CD14-positive monocyte (primary cell): Measurements from ENCODE around the gene EIF4ENIF1. TPM values are rescaled to one million over a fixed set of nuclear protein-coding genes. Genes with fewer than 3 reads are reported as not detected.

Source experiments
- DNase-seq, 3 donors: peaks; one replicate each; pipeline ENCODE4 v3.0.0-alpha.2; 2011 to 2022
- H2AFZ ChIP-seq: 2 replicates; pipeline ENCODE4 v1.6.0; 2012; ENCODE audit warnings: mild to moderate bottlenecking, low read depth, low read length, inconsistent platforms; ENCODE audit not compliant: insufficient read depth, poor library complexity, severe bottlenecking
- H3K27ac ChIP-seq, 2 donors: 1 replicate in 1 of 2; 2 replicates in 1 of 2; pipeline ENCODE4 v1.5.1; 2012 to 2013; ENCODE audit warnings: low read length in 2 of 2, control low read depth in 1 of 2, inconsistent platforms in 1 of 2, low read depth in 1 of 2, mild to moderate bottlenecking in 1 of 2
- H3K27me3 ChIP-seq, 2 donors: one replicate each; pipeline versions ENCODE4 v1.6.0 to v1.6.1; 2011 to 2013; ENCODE audit warnings: low read length in 2 of 2; ENCODE audit not compliant: control insufficient read depth in 2 of 2, insufficient read depth in 2 of 2
- H3K36me3 ChIP-seq, 2 donors: replicated peaks in 1 of 2; 1 replicate in 1 of 2; 2 replicates in 1 of 2; pipeline versions ENCODE4 v1.5.1 to v1.6.1; 2012 to 2013; ENCODE audit warnings: low read length in 2 of 2, control low read depth in 1 of 2, inconsistent platforms in 1 of 2, mild to moderate bottlenecking in 1 of 2; ENCODE audit not compliant: insufficient read depth in 2 of 2, control insufficient read depth in 1 of 2
- H3K4me1 ChIP-seq, 2 donors: 1 replicate in 1 of 2; 2 replicates in 1 of 2; pipeline versions ENCODE4 v1.5.1 to v1.6.1; 2012 to 2013; ENCODE audit warnings: low read length in 2 of 2, control low read depth in 1 of 2, inconsistent platforms in 1 of 2, mild to moderate bottlenecking in 1 of 2, moderate library complexity in 1 of 2; ENCODE audit not compliant: insufficient read depth in 2 of 2, control insufficient read depth in 1 of 2
- H3K4me2 ChIP-seq: replicated peaks from 2 replicates; pipeline ENCODE3; 2012; ENCODE audit warnings: low read length, moderate library complexity, mild to moderate bottlenecking; ENCODE audit not compliant: poor library complexity, severe bottlenecking; ENCODE audit errors: extremely low read depth
- H3K4me3 ChIP-seq, 3 experiments: fragments of 200-600 bp in 1 of 3; sonication (generic) in 1 of 3; replicated peaks in 1 of 3; 1 replicate in 2 of 3; 2 replicates in 1 of 3; pipeline ENCODE4 v1.5.1; 2011 to 2013; ENCODE audit warnings: low read length in 3 of 3, mild to moderate bottlenecking in 3 of 3, control low read depth in 2 of 3, low read depth in 2 of 3, inconsistent platforms in 1 of 3, moderate library complexity in 1 of 3
- H3K79me2 ChIP-seq: 2 replicates; pipeline ENCODE4 v1.6.0; 2012; ENCODE audit warnings: mild to moderate bottlenecking, control low read depth, inconsistent platforms, low read length, moderate library complexity; ENCODE audit not compliant: insufficient read depth
- H3K9ac ChIP-seq: 2 replicates; pipeline ENCODE4 v1.6.0; 2017; ENCODE audit warnings: low read length, mild to moderate bottlenecking; ENCODE audit not compliant: insufficient read depth, poor library complexity, severe bottlenecking
- H3K9me3 ChIP-seq, 2 donors: replicated peaks in 1 of 2; 1 replicate in 1 of 2; 2 replicates in 1 of 2; pipeline versions ENCODE4 v1.5.1 to v1.6.1; 2012 to 2013; ENCODE audit warnings: low read length in 2 of 2, control low read depth in 1 of 2; ENCODE audit not compliant: control insufficient read depth in 1 of 2, insufficient read depth in 1 of 2
- H4K20me1 ChIP-seq: 2 replicates; pipeline ENCODE4 v1.6.0; 2012; ENCODE audit warnings: mild to moderate bottlenecking, low read length, control low read depth, moderate library complexity; ENCODE audit not compliant: insufficient read depth
- H3K27ac Mint-ChIP-seq, 7 donors: one replicate each; pipeline ENCODE4 v1.8.0; 2020; ENCODE audit warnings: mild to moderate bottlenecking in 7 of 7, mixed read lengths in 7 of 7, moderate library complexity in 6 of 7, inconsistent platforms in 2 of 7
- H3K27me3 Mint-ChIP-seq, 3 donors: one replicate each; pipeline ENCODE4 v1.8.0; 2021 to 2022; ENCODE audit warnings: low read depth in 3 of 3, mild to moderate bottlenecking in 3 of 3, mixed read lengths in 3 of 3, moderate library complexity in 3 of 3, inconsistent platforms in 1 of 3
- H3K36me3 Mint-ChIP-seq, 2 donors: one replicate each; pipeline ENCODE4 v1.8.0; 2020; ENCODE audit warnings: mixed read lengths in 2 of 2, inconsistent platforms in 1 of 2, mild to moderate bottlenecking in 1 of 2
- H3K4me1 Mint-ChIP-seq: one replicate; pipeline ENCODE4 v1.8.0; 2020; ENCODE audit warnings: mild to moderate bottlenecking, mixed read lengths
- H3K4me3 Mint-ChIP-seq, 2 donors: one replicate each; pipeline ENCODE4 v1.8.0; 2020; ENCODE audit warnings: mild to moderate bottlenecking in 2 of 2, mixed read lengths in 2 of 2, moderate library complexity in 1 of 2
- H3K9me3 Mint-ChIP-seq, 7 donors: one replicate each; pipeline ENCODE4 v1.8.0; 2020 to 2022; ENCODE audit warnings: mixed read lengths in 7 of 7, mild to moderate bottlenecking in 6 of 7, moderate library complexity in 6 of 7, inconsistent platforms in 2 of 7
- WGBS: methylation state at CpG from one replicate; pipeline ENCODE4 v1.1.5; 2013; ENCODE audit warnings: missing lambda C conversion rate; ENCODE audit not compliant: insufficient coverage; 5-methylcytosine and 5-hydroxymethylcytosine counted together
- intact Hi-C, 2 donors: fragments of 100-400 bp; cut with micrococcal nuclease; formaldehyde crosslinking; loops; one replicate each; pipeline versions ENCODE4 v1.15.0 to v1.15.1; 2023
- polyA plus RNA-seq, 3 donors: library from polyadenylated mRNA; depleted of rRNA in 1 of 3; unstranded in 2 of 3; stranded (reverse) in 1 of 3; fragments of 300-500 nt in 2 of 3; fragments of >200 nt in 1 of 3; fragmentation: Illumina TruSeq in 2 of 3; gene quantifications; 1 replicate in 2 of 3; 2 replicates in 1 of 3; pipeline ENCODE4 v1.2.3, GENCODE V29; 2012 to 2021
- TF ChIP-seq, protein P1 (sequence below): fragments of 200-600 bp; IDR thresholded peaks from one replicate; pipeline ENCODE4 v1.8.0; 2022; ENCODE audit warnings: antibody characterized with exemption, mild to moderate bottlenecking

The EIF4ENIF1 gene
- polyA plus RNA-seq, 3 donors, result 2.5 to 17.0 (median 11.5) TPM

- Mint-ChIP-seq H3K27me3 (peaks cover 0 to 2% (median 0%) of the 10 kb centered on the region in 3 donors), H3K27ac (peak overlapping the region; percentile 89 to 97 (median 95)), H3K36me3 (peaks cover 20 to 39% of the 10 kb centered on the region in 2 donors), H3K4me3 (peak overlapping the region; percentile 92 to 98), H3K9me3 (peaks cover 0 to 1% (median 0%) of the 10 kb centered on the region in 7 donors), H3K4me1 (peaks cover 14% of the 10 kb centered on the region)
- peak overlapping the region; percentile 100 for H2AFZ ChIP-seq
- TF ChIP-seq, protein P1, sequence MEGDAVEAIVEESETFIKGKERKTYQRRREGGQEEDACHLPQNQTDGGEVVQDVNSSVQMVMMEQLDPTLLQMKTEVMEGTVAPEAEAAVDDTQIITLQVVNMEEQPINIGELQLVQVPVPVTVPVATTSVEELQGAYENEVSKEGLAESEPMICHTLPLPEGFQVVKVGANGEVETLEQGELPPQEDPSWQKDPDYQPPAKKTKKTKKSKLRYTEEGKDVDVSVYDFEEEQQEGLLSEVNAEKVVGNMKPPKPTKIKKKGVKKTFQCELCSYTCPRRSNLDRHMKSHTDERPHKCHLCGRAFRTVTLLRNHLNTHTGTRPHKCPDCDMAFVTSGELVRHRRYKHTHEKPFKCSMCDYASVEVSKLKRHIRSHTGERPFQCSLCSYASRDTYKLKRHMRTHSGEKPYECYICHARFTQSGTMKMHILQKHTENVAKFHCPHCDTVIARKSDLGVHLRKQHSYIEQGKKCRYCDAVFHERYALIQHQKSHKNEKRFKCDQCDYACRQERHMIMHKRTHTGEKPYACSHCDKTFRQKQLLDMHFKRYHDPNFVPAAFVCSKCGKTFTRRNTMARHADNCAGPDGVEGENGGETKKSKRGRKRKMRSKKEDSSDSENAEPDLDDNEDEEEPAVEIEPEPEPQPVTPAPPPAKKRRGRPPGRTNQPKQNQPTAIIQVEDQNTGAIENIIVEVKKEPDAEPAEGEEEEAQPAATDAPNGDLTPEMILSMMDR, result no peak
- peaks cover 16 to 21% of the 10 kb centered on the region in 2 donors for H3K4me1 ChIP-seq
- peak overlapping the region; percentile 72 to 90 for H3K27ac ChIP-seq
- peaks cover 14% of the 10 kb centered on the region for H4K20me1 ChIP-seq
- H3K36me3 ChIP-seq, result peaks cover 25 to 27% of the 10 kb centered on the region in 2 donors
- under 1% methylated on average over 8 of the region's 11 CpGs for WGBS
- no peaks in the 10 kb centered on the region for H3K9me3 ChIP-seq
- DNase-seq, result no peak
- intact Hi-C loops, result no loop called here
- peak overlapping the region; percentile 92 for H3K9ac ChIP-seq
- H3K79me2 ChIP-seq, result peaks cover 60% of the 10 kb centered on the region
- peak overlapping the region; percentile 87 for H3K4me2 ChIP-seq
- H3K27me3 ChIP-seq, result no peaks in the 10 kb centered on the region
- peak overlapping the region; percentile 72 to 98 (median 73) for H3K4me3 ChIP-seq
Observed at GRCh38 chr22:31400023-31400397, 89.6 kb downstream of the EIF4ENIF1 start.

- peaks cover 54% of the 10 kb centered on the region for H3K79me2 ChIP-seq
- intact Hi-C loops, result loop anchor here (2.0 to 5.0 kb wide), 2 partner anchors 52 to 53 kb away; partner anchors contain the start of gene PATZ1 (in 2 of the 2)
Observed at GRCh38 chr22:31399211-31400022, 90.2 kb downstream of the EIF4ENIF1 start, which contains the start of gene DRG1. DRG1 (plus strand) TSS chr22:31399604; CDS start chr22:31399684, 80 bp downstream.

More at GRCh38 chr22:31399211-31400022, 90.2 kb downstream of the EIF4ENIF1 start, which contains the start of gene DRG1:
- Mint-ChIP-seq H3K27ac (peak within 1 kb of the TSS; percentile 89 to 97 (median 95)), H3K27me3 (peaks cover 0 to 2% (median 0%) of the 10 kb centered on the region in 3 donors), H3K4me1 (peaks cover 14% of the 10 kb centered on the region), H3K9me3 (peaks cover 0 to 3% (median under 1%) of the 10 kb centered on the region in 7 donors), H3K4me3 (peak within 1 kb of the TSS; percentile 92 to 98), H3K36me3 (peaks cover 19 to 35% of the 10 kb centered on the region in 2 donors)
- Histone ChIP-seq H3K27ac (peak within 1 kb of the TSS; percentile 72 to 90), H3K36me3 (peaks cover 20 to 21% of the 10 kb centered on the region in 2 donors), H3K9me3 (no peaks in the 10 kb centered on the region), H2AFZ (peak within 1 kb of the TSS; percentile 100), H3K4me3 (peak within 1 kb of the TSS; percentile 72 to 98 (median 73)), H3K4me1 (peaks cover 16 to 21% of the 10 kb centered on the region in 2 donors), H3K9ac (peak within 1 kb of the TSS; percentile 92), H4K20me1 (peaks cover 8% of the 10 kb centered on the region), H3K4me2 (peak within 1 kb of the TSS; percentile 87), H3K27me3 (no peaks in the 10 kb centered on the region)
- DNase-seq, result peak; percentile 89 to 92 (median 91)
- TF ChIP-seq, protein P1, result no peak
- under 1% methylated on average over 71 of the region's 72 CpGs for WGBS
